ENCODE results near the gene HOMER2. TPM values are rescaled to one million over a fixed set of nuclear protein-coding genes. Genes with fewer than 3 reads are reported as not detected.

HOMER2 gene
- total and polyA plus RNA-seq, 2 of the 13 experiments (the other 11 are each of a cell fraction or from before 2014, with no cell fraction given) = 12.9 to 14.1 TPM

GRCh38 chr15:82901114-82901805, 51.3 kb downstream of the HOMER2 start:
- Histone ChIP-seq H3K79me2 (ENCODE audit: insufficient read depth, low read length) (no peaks in the 10 kb centered on the region), H3K4me2 (ENCODE audit: low read depth, low read length) (peak overlapping the region; percentile 45), H3K9ac (ENCODE audit: insufficient read depth, low read depth, low read length) (no peak overlapping the region), H3K27me3 (ENCODE audit: control insufficient read depth in 1 of 2, insufficient read depth in 2 of 2, low read length in 2 of 2) (no peaks in the 10 kb centered on the region; a peak in 1 of 5 replicates), H3K9me3 (ENCODE audit: low read length) (no peaks in the 10 kb centered on the region), H4K20me1 (ENCODE audit: insufficient read depth, low read length) (no peaks in the 10 kb centered on the region), H3K27ac (ENCODE audit: extremely low read length, insufficient read depth, low read length) (no peak overlapping the region), H3K4me3 (replicated peaks in 1 of 3; ENCODE audit: insufficient read depth in 1 of 3, low read depth in 2 of 3, low read length in 3 of 3) (peak overlapping the region in 2 of 3 experiments; percentile 3 to 28; a peak in 1 of 6 replicates), H3K4me1 (ENCODE audit: insufficient read depth, low read length) (peaks cover 25% of the 10 kb centered on the region), H3K36me3 (replicated peaks in 1 of 2; ENCODE audit: control insufficient read depth in 1 of 2, insufficient read depth in 2 of 2, low read length in 2 of 2) (no peaks in the 10 kb centered on the region), H2AFZ (ENCODE audit: low read length) (no peak overlapping the region)
- ChIA-PET POLR2A (interaction anchor here (1.1 kb wide), 1 partner anchor 85 kb away, joined by 3 read pairs; the partner anchor contains the start of gene RAMAC), CTCF (ENCODE audit: low intra/inter-chr PET ratio, low total read pairs) (no interaction called here)
- intact Hi-C loops (cut with micrococcal nuclease; ENCODE audit: unreplicated experiment) (loop anchor here (1.0 kb wide), 1 partner anchor 18 kb away; no protein-coding TSS in a partner anchor), in situ Hi-C loops (cut with HindIII; ENCODE audit: extremely low pct_ligation_motif_present, low pct_unique_long_range_greater_than_20kb) (no loop called here)
- no TSS peak for BruUV-seq (replicated peaks)
- WGBS (ENCODE audit: low lambda C conversion rate) = 20% methylated on average over 6 of the region's 6 CpGs
- FAIRE-seq = no peak
- DNase-seq (ENCODE audit: low spot score) = peak; percentile 49
- ATAC-seq = peak; percentile 91
- TF ChIP-seq FOXP4 (CRISPR knock-in tag; IDR thresholded peaks at IDR 0.05) = no peak
- TF ChIP-seq TBX3 (IDR thresholded peaks at IDR 0.05; ENCODE audit: borderline replicate concordance) = no peak
- no peak for TF ChIP-seq IRF2 (CRISPR knock-in tag; IDR thresholded peaks at IDR 0.05)
- no peak for TF ChIP-seq HDAC1 (CRISPR knock-in tag; IDR thresholded peaks at IDR 0.05)
- TF ChIP-seq EP300 (IDR thresholded peaks at IDR 0.05; ENCODE audit: low read depth in 2 of 2, low read length in 2 of 2) = no peak
- no peak for TF ChIP-seq EP300 (CRISPR knock-in tag; IDR thresholded peaks at IDR 0.05; ENCODE audit: borderline replicate concordance)
- no peak for TF ChIP-seq CENPT (CRISPR knock-in tag; IDR thresholded peaks at IDR 0.05; ENCODE audit: low read depth)
- TF ChIP-seq SALL1 (CRISPR knock-in tag; IDR thresholded peaks at IDR 0.05) = no peak
- TF ChIP-seq SIN3A (IDR thresholded peaks at IDR 0.05; ENCODE audit: borderline replicate concordance, low read depth, low read length) = no peak
- peak; percentile 54 for TF ChIP-seq FOXA3 (CRISPR knock-in tag; IDR thresholded peaks at IDR 0.05)
- TF ChIP-seq ZNF124 (CRISPR knock-in tag; IDR thresholded peaks at IDR 0.05) = no peak
- TF ChIP-seq SAP130 (CRISPR knock-in tag; IDR thresholded peaks at IDR 0.05; ENCODE audit: low read depth) = 0 out of 2 replicates have a peak, but pooled peaks have one; percentile 18
- TF ChIP-seq ARNTL (CRISPR knock-in tag; IDR thresholded peaks at IDR 0.05) = no peak
- no peak for TF ChIP-seq ZNF775 (CRISPR knock-in tag; IDR thresholded peaks at IDR 0.05; ENCODE audit: borderline replicate concordance)
- no peak for TF ChIP-seq ZBTB3 (CRISPR knock-in tag; IDR thresholded peaks at IDR 0.05; ENCODE audit: borderline replicate concordance, low read depth)
- no peak for TF ChIP-seq TOPORS (CRISPR knock-in tag; IDR thresholded peaks at IDR 0.05)
- TF ChIP-seq NCOA5 (CRISPR knock-in tag; IDR thresholded peaks at IDR 0.05) = no peak
- TF ChIP-seq TMF1 (CRISPR knock-in tag; IDR thresholded peaks at IDR 0.05; ENCODE audit: low read depth) = no peak
- no peak for TF ChIP-seq ZNF264 (CRISPR knock-in tag; IDR thresholded peaks at IDR 0.05)
- no peak for TF ChIP-seq CEBPG (CRISPR knock-in tag; IDR thresholded peaks at IDR 0.05)
- peak; percentile 81 for TF ChIP-seq ZNF317 (CRISPR knock-in tag; IDR thresholded peaks at IDR 0.05)
- peak; percentile 32; the same call in 1 of the 2 replicates for TF ChIP-seq SOX5 (CRISPR knock-in tag; IDR thresholded peaks at IDR 0.05; ENCODE audit: borderline replicate concordance)
